ACC112 (cell line): ENCODE data around the gene KRTAP13-3.

Experiments used
- H2AFZ ChIP-seq: fragments of 200-600 bp; sonication (generic); one replicate; pipeline ENCODE4 v1.6.0; 2017; ENCODE audit warnings: antibody characterized with exemption, low read length; ENCODE audit not compliant: unreplicated experiment
- H3K27ac ChIP-seq: fragments of 200-600 bp; sonication (generic); 2 replicates; pipeline ENCODE4 v1.5.1; 2014; ENCODE audit warnings: low read depth, mild to moderate bottlenecking, antibody characterized with exemption, low read length, moderate library complexity
- H3K27me3 ChIP-seq: fragments of 200-600 bp; sonication (generic); 2 replicates; pipeline ENCODE4 v1.6.1; 2014; ENCODE audit warnings: mild to moderate bottlenecking, antibody characterized with exemption, low read length, moderate library complexity, mixed read lengths; ENCODE audit not compliant: insufficient read depth
- H3K36me3 ChIP-seq: fragments of 200-600 bp; sonication (generic); 2 replicates; pipeline ENCODE4 v1.6.1; 2016; ENCODE audit warnings: mild to moderate bottlenecking, antibody characterized with exemption, low read length, moderate library complexity, mixed read lengths; ENCODE audit not compliant: insufficient read depth
- H3K4me1 ChIP-seq: fragments of 200-600 bp; sonication (generic); one replicate; pipeline ENCODE4 v1.6.1; 2016; ENCODE audit warnings: low read length, mixed read lengths; ENCODE audit not compliant: insufficient read depth, unreplicated experiment, control insufficient read depth
- H3K4me3 ChIP-seq: fragments of 200-600 bp; sonication (generic); 2 replicates; pipeline ENCODE4 v1.5.1; 2014; ENCODE audit warnings: mild to moderate bottlenecking, low read depth, low read length
- H3K79me2 ChIP-seq: fragments of 200-600 bp; sonication (generic); one replicate; pipeline ENCODE4 v1.6.0; 2016; ENCODE audit warnings: low read length; ENCODE audit not compliant: control insufficient read depth, unreplicated experiment, insufficient read depth

The KRTAP13-3 gene

DNA sequence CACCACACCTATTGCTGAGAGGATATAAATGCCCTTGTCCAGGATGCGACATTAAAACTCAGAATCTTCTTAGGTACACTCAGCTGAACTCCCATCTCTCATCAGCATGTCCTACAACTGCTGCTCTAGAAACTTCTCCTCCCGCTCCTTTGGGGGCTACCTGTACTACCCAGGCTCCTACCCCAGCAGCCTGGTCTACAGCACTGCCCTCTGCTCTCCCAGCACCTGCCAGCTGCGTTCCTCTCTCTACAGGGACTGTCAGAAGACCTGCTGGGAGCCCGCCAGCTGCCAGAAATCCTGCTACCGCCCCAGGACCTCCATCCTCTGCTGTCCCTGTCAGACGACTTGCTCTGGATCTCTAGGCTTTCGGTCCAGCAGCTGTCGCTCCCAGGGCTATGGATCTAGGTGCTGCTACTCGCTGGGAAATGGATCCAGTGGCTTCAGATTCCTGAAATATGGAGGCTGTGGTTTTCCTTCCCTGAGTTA is 4.5 kb upstream of the KRTAP13-3 start, which contains the start of gene KRTAP13-4:
KRTAP13-4 (plus strand) TSS at position 51 of the 486 bp plus-strand sequence; CDS start at position 107, 56 bp downstream.
- Histone ChIP-seq H2AFZ (no peak within 1 kb of the TSS), H3K27me3 (peaks cover 2% of the 10 kb centered on the region; the same call in 1 of the 2 replicates), H3K4me1 (no peaks in the 10 kb centered on the region), H3K27ac (no peak within 1 kb of the TSS), H3K79me2 (no peaks in the 10 kb centered on the region), H3K4me3 (no peak within 1 kb of the TSS), H3K36me3 (no peaks in the 10 kb centered on the region)

DNA sequence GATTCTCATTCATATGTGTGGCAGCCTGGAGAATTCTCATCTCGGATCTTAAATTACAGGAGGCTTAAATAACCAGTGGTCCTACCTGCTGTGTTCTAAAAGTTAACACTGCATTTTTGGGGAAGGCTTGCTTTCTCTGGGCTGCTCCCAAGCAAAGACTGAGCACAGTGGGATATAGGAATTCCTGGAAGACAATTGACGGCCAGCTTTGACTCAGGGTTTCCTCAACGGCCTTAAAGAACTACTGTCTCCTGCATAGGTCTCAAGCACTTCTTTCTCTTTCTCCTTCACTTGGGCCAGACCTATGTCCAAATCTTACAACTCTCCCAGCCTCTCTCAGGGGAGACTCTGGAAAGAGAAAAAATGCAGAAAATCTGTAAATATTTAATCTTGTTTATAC is 1.0 kb upstream of the KRTAP13-3 start:
- no peaks in the 10 kb centered on the region for H3K4me1 ChIP-seq
- peaks cover 2% of the 10 kb centered on the region; the same call in 1 of the 2 replicates for H3K27me3 ChIP-seq
- H3K79me2 ChIP-seq, result no peaks in the 10 kb centered on the region
- no peak overlapping the region for H3K27ac ChIP-seq
- no peak overlapping the region for H3K4me3 ChIP-seq
- H3K36me3 ChIP-seq, result no peaks in the 10 kb centered on the region
- no peak overlapping the region for H2AFZ ChIP-seq

GRCh38 chr21:30415993-30416392 is 9.7 kb downstream of the KRTAP13-3 start:
- Histone ChIP-seq H3K79me2 (no peaks in the 10 kb centered on the region), H3K36me3 (no peaks in the 10 kb centered on the region), H3K4me3 (no peak overlapping the region), H3K27ac (no peak overlapping the region), H2AFZ (no peak overlapping the region), H3K27me3 (no peaks in the 10 kb centered on the region), H3K4me1 (no peaks in the 10 kb centered on the region)

GRCh38 chr21:30408782-30409494 is 16.8 kb downstream of the KRTAP13-3 start:
- no peak overlapping the region for H3K27ac ChIP-seq
- H3K4me3 ChIP-seq, result no peak overlapping the region
- H3K4me1 ChIP-seq, result no peaks in the 10 kb centered on the region
- H2AFZ ChIP-seq, result no peak overlapping the region
- H3K79me2 ChIP-seq, result no peaks in the 10 kb centered on the region
- no peaks in the 10 kb centered on the region for H3K36me3 ChIP-seq
- no peaks in the 10 kb centered on the region for H3K27me3 ChIP-seq

DNA sequence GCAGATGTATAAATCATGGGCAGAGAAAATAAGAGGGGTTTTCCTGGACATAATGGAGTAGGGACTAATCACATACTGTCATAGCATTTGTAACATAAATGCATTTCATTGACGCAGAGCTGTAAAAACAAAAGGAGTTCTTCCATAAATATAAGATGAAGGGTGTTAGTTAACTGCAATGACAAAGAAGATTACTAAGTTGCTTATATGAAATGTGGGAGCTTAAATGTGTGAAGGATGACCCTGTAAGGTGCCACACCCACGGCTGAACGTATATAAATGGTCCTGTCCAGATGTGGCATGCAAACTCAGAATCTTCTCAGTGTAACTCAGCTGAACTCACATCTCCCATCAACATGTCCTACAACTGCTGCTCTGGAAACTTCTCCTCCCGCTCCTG is 30.0 kb downstream of the KRTAP13-3 start, which contains the start of gene KRTAP13-1:
KRTAP13-1 (plus strand) TSS at position 301 of the 400 bp plus-strand sequence; CDS start at position 357, 56 bp downstream.
- H3K27ac ChIP-seq, result no peak within 1 kb of the TSS
- no peaks in the 10 kb centered on the region for H3K79me2 ChIP-seq
- no peak within 1 kb of the TSS for H2AFZ ChIP-seq
- no peak within 1 kb of the TSS for H3K4me3 ChIP-seq
- no peaks in the 10 kb centered on the region for H3K27me3 ChIP-seq
- H3K4me1 ChIP-seq, result no peaks in the 10 kb centered on the region
- H3K36me3 ChIP-seq, result no peaks in the 10 kb centered on the region

DNA sequence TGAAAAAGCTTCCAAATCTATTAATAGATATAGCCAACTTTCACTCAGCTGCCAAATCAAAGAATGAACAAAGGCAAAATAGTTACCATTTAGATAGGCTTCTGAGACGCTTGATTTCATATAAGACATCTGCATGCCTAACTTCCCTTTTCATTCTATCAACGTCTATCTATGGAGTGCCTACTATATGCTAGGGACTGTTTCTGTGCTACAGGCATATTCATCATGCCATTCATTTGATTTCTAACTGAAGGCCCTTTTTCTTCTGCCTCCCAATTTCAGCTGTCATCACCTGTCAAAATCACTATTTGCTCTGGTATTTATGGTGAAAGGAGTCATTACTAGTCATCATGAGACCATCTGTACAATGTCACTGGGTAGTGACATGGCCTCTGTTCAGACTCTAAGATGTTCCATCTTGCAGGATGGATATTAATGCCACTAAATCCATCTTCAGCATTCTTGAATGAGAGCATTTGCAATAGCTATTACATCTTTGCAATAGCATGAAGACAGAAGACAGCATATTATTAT is 34.2 kb downstream of the KRTAP13-3 start:
- no peaks in the 10 kb centered on the region for H3K36me3 ChIP-seq
- H3K27ac ChIP-seq, result no peak overlapping the region
- no peaks in the 10 kb centered on the region for H3K27me3 ChIP-seq
- no peaks in the 10 kb centered on the region for H3K4me1 ChIP-seq
- no peaks in the 10 kb centered on the region for H3K79me2 ChIP-seq
- no peak overlapping the region for H3K4me3 ChIP-seq
- H2AFZ ChIP-seq, result no peak overlapping the region

DNA sequence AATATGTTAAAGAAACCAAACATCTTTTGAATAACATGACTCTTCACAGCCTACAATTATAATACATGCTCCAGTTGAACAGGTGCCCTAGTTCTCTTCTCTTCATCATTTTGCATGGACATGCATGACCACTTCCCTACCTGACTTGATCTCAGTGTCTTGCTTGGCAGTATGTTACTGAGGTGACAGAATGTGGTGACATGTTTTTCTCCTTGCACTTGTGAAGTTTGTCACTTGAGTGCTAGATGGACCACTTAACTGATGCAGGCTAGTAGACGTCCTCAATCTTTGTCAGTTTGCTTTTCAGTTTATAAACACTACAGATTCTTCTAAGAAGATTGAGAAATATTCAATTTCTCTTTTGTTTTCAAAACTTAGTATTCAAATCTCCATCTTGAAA is 43.5 kb downstream of the KRTAP13-3 start:
- H3K36me3 ChIP-seq, result no peaks in the 10 kb centered on the region
- H3K4me1 ChIP-seq, result no peaks in the 10 kb centered on the region
- H3K4me3 ChIP-seq, result no peak overlapping the region
- no peak overlapping the region for H3K27ac ChIP-seq
- no peaks in the 10 kb centered on the region for H3K79me2 ChIP-seq
- H3K27me3 ChIP-seq, result no peaks in the 10 kb centered on the region
- H2AFZ ChIP-seq, result no peak overlapping the region
